SK-N-SH treated with all-trans-retinoic acid at 6 μM for 48 hours (cell line): ENCODE results near the gene LMO7.
A peak's percentile ranks its signal among the peaks of the same experiment; 100 is the strongest.

Source experiments
- ATAC-seq: fragments of 200-7000 bp; cut with Tn5 transposase; 3 replicates; pipeline ENCODE4 v1.9.1; 2020; ENCODE audit warnings: mild to moderate bottlenecking, moderate library complexity
- ARNTL ChIP-seq: fragments of 450-650 bp; formaldehyde crosslinking; IDR thresholded peaks from 2 replicates; pipeline ENCODE4 v1.5.0; 2020; ENCODE audit warnings: low read depth, mild to moderate bottlenecking, moderate library complexity, borderline replicate concordance
- GLIS3 ChIP-seq: fragments of 250-450 bp; sonication (Bioruptor Pico); IDR thresholded peaks from 2 replicates; pipeline ENCODE4 v1.5.0; 2020; ENCODE audit warnings: mild to moderate bottlenecking, moderate library complexity
- ISL1 ChIP-seq: fragments of 250-450 bp; sonication (Bioruptor Pico); IDR thresholded peaks from 2 replicates; pipeline ENCODE4 v2.1.2; 2022; ENCODE audit warnings: mild to moderate bottlenecking, moderate library complexity
- PPARA ChIP-seq: fragments of 250-450 bp; sonication (Bioruptor Pico); IDR thresholded peaks from 2 replicates; pipeline ENCODE4 v1.5.0; 2020; ENCODE audit warnings: mild to moderate bottlenecking, borderline replicate concordance
- RARB ChIP-seq: fragments of 250-450 bp; sonication (Bioruptor Pico); IDR thresholded peaks from 2 replicates; pipeline ENCODE4 v1.8.0; 2021; ENCODE audit warnings: mild to moderate bottlenecking, moderate library complexity
- TCF4 ChIP-seq: fragments of 250-450 bp; sonication (Bioruptor Pico); IDR thresholded peaks from 2 replicates; pipeline ENCODE4 v1.8.0; 2021; ENCODE audit warnings: mild to moderate bottlenecking, moderate library complexity, borderline replicate concordance
- ZFP3 ChIP-seq: fragments of 250-450 bp; sonication (Bioruptor Pico); IDR thresholded peaks from 2 replicates; pipeline ENCODE4 v1.5.0; 2020; ENCODE audit warnings: mild to moderate bottlenecking, moderate library complexity
- ZFP30 ChIP-seq: fragments of 450-650 bp; formaldehyde crosslinking; IDR thresholded peaks from 2 replicates; pipeline ENCODE4 v1.5.0; 2022; ENCODE audit warnings: mild to moderate bottlenecking, moderate library complexity
- ZNF565 ChIP-seq: fragments of 450-650 bp; formaldehyde crosslinking; conservative IDR thresholded peaks from 2 replicates; pipeline ENCODE4 v1.5.0; 2020; ENCODE audit warnings: low read depth, mild to moderate bottlenecking, moderate library complexity
- ZNF70 ChIP-seq: fragments of 450-650 bp; formaldehyde crosslinking; IDR thresholded peaks from 2 replicates; pipeline ENCODE4 v1.5.0; 2020; ENCODE audit warnings: mild to moderate bottlenecking, moderate library complexity
- ZNF8 ChIP-seq: fragments of 450-650 bp; formaldehyde crosslinking; IDR thresholded peaks from 2 replicates; pipeline ENCODE4 v1.5.0; 2020; ENCODE audit warnings: mild to moderate bottlenecking, moderate library complexity
- TF ChIP-seq, protein P1 (sequence below): fragments of 250-450 bp; sonication (Bioruptor Pico); IDR thresholded peaks from 2 replicates; pipeline ENCODE4 v1.5.1; 2020; ENCODE audit warnings: low read depth, mild to moderate bottlenecking, moderate library complexity
- TF ChIP-seq, protein P2 (sequence below): fragments of 250-450 bp; sonication (Bioruptor Pico); IDR thresholded peaks from 2 replicates; pipeline ENCODE4 v1.5.0; 2020; ENCODE audit warnings: mild to moderate bottlenecking, moderate library complexity
- TF ChIP-seq, protein P3 (sequence below): fragments of 250-450 bp; sonication (Bioruptor Pico); IDR thresholded peaks from 2 replicates; pipeline ENCODE4 v1.5.1; 2021; ENCODE audit warnings: mild to moderate bottlenecking, moderate library complexity
- TF ChIP-seq, protein P4 (sequence below): fragments of 250-450 bp; sonication (Bioruptor Pico); IDR thresholded peaks from 2 replicates; pipeline ENCODE4 v1.8.0; 2021; ENCODE audit warnings: low read depth, mild to moderate bottlenecking, moderate library complexity, borderline replicate concordance

Gene LMO7

DNA sequence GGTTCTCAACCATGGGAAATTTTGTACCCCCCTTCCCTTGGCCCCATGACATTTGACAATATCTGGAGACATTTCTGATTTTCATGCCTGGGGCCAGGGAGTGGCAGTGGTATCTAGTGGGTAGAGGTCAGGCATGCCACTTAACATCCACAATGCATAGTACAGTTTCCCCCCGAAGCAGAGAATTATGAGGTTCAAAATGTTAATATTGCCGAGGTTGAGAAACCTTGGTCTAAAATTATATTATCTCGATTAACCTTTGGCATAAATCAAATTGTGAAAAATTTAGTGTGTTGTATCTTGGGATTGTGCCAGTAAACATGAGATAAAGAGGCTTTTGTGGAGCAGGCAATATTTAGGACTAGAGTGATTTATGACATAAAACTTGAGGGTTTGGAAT is 147.9 kb downstream of the LMO7 start:
- no peak for ATAC-seq
- TF ChIP-seq ZFP3 (CRISPR knock-in tag), result no peak
- TF ChIP-seq TCF4 (CRISPR knock-in tag), result no peak
- TF ChIP-seq ISL1 (CRISPR knock-in tag), result peak; percentile 77
- TF ChIP-seq, protein P1, sequence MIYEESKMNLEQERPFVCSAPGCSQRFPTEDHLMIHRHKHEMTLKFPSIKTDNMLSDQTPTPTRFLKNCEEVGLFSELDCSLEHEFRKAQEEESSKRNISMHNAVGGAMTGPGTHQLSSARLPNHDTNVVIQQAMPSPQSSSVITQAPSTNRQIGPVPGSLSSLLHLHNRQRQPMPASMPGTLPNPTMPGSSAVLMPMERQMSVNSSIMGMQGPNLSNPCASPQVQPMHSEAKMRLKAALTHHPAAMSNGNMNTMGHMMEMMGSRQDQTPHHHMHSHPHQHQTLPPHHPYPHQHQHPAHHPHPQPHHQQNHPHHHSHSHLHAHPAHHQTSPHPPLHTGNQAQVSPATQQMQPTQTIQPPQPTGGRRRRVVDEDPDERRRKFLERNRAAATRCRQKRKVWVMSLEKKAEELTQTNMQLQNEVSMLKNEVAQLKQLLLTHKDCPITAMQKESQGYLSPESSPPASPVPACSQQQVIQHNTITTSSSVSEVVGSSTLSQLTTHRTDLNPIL, result no peak
- TF ChIP-seq, protein P2, sequence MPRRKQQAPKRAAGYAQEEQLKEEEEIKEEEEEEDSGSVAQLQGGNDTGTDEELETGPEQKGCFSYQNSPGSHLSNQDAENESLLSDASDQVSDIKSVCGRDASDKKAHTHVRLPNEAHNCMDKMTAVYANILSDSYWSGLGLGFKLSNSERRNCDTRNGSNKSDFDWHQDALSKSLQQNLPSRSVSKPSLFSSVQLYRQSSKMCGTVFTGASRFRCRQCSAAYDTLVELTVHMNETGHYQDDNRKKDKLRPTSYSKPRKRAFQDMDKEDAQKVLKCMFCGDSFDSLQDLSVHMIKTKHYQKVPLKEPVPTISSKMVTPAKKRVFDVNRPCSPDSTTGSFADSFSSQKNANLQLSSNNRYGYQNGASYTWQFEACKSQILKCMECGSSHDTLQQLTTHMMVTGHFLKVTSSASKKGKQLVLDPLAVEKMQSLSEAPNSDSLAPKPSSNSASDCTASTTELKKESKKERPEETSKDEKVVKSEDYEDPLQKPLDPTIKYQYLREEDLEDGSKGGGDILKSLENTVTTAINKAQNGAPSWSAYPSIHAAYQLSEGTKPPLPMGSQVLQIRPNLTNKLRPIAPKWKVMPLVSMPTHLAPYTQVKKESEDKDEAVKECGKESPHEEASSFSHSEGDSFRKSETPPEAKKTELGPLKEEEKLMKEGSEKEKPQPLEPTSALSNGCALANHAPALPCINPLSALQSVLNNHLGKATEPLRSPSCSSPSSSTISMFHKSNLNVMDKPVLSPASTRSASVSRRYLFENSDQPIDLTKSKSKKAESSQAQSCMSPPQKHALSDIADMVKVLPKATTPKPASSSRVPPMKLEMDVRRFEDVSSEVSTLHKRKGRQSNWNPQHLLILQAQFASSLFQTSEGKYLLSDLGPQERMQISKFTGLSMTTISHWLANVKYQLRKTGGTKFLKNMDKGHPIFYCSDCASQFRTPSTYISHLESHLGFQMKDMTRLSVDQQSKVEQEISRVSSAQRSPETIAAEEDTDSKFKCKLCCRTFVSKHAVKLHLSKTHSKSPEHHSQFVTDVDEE (CRISPR knock-in tag), result 0 out of 2 replicates have a peak, but pooled peaks have one; percentile 34
- TF ChIP-seq ZNF70 (CRISPR knock-in tag), result no peak
- no peak for TF ChIP-seq PPARA (CRISPR knock-in tag)
- TF ChIP-seq ZNF8, result no peak
- no peak for TF ChIP-seq ZFP30 (CRISPR knock-in tag)

DNA sequence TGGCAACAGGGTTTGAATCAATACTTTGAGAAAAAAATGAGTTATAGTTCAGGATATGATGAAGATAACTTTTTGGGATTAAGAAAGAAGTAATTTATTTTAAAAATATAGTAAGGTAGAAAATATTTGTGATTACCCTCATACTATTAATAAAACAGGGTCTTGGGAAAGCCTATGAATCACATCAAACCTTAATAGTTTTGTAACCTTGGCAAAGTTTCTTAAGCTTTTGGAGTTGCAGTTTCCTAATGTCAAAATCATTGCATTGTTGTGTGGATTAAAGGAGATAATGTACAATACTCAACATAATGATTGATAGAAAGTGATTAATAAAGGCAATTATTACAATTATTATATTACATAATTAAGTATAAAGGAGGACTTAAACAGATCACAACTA is 149.0 kb downstream of the LMO7 start:
- ATAC-seq, result no peak
- TF ChIP-seq GLIS3 (CRISPR knock-in tag) (no peak), ISL1 (CRISPR knock-in tag) (peak; percentile 56)
- TF ChIP-seq, all 23 proteins: peak for 1

DNA sequence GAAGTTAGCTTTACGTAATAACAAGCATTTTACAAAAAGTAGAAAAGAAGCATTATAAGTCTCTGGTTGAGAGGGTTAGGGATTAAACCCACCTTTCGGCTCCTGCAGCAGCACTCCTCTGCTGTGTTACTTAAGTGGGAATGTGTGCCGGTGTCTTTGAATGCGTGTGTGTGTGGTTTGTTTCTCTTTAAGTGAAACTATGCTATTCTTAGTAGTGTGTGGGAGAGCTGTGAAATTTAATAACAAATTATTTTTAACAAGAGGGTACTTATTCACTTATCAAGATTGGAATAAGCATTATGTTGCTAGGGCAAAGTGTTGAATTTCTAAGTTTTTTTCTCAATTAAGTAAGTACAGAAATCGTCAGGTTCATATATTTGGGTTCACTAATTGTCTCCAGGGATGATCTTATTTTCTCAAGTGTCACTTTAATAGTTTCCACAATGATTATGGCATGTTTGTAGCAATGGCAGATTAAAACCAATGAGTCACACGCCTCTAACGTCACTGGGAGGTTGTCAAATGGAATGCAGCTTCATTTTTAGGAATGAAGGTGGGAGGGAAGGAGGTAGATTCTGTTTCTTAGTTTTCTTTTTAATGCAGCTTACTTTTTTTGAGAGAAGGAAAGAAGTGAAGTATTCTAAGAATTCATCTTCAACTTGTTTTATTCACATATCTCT is 151.3 kb downstream of the LMO7 start:
- peak; percentile 30; the same call in 2 of the 3 replicates for ATAC-seq
- TF ChIP-seq ARNTL (CRISPR knock-in tag) (no peak), ZNF8 (no peak), ZFP30 (CRISPR knock-in tag) (no peak), ZNF565 (CRISPR knock-in tag) (no peak), TCF4 (CRISPR knock-in tag) (no peak)
- TF ChIP-seq, protein P2 (CRISPR knock-in tag), result no peak
- TF ChIP-seq, protein P3, sequence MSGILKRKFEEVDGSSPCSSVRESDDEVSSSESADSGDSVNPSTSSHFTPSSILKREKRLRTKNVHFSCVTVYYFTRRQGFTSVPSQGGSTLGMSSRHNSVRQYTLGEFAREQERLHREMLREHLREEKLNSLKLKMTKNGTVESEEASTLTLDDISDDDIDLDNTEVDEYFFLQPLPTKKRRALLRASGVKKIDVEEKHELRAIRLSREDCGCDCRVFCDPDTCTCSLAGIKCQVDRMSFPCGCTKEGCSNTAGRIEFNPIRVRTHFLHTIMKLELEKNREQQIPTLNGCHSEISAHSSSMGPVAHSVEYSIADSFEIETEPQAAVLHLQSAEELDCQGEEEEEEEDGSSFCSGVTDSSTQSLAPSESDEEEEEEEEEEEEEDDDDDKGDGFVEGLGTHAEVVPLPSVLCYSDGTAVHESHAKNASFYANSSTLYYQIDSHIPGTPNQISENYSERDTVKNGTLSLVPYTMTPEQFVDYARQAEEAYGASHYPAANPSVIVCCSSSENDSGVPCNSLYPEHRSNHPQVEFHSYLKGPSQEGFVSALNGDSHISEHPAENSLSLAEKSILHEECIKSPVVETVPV, result no peak

DNA sequence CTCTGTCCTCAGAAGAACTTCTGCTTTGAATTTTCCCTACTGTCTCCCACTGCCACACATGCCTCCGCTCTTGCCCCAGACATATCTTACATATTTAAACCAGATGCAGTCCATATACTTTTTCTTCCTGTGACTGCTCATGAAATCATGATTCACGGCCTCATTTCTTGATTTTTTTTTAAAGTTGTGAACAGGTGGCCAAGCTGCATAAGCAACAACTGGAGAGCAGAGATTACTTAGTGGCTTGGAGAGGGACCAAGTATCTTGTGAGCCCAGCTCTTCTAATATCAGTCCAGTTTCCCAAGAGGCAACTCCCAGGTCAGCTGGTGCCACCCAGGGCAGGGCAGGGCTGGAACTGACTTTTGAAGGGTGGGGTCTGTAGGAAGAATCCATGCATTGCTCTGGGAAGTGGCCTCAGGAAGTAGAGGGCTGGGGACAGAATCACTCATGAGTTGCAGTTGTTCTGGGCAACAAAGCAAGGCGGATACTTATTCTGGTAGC is 152.4 kb downstream of the LMO7 start:
- TF ChIP-seq ZNF8 (no peak), ZNF70 (CRISPR knock-in tag) (no peak)
- peak; percentile 86 for ATAC-seq

DNA sequence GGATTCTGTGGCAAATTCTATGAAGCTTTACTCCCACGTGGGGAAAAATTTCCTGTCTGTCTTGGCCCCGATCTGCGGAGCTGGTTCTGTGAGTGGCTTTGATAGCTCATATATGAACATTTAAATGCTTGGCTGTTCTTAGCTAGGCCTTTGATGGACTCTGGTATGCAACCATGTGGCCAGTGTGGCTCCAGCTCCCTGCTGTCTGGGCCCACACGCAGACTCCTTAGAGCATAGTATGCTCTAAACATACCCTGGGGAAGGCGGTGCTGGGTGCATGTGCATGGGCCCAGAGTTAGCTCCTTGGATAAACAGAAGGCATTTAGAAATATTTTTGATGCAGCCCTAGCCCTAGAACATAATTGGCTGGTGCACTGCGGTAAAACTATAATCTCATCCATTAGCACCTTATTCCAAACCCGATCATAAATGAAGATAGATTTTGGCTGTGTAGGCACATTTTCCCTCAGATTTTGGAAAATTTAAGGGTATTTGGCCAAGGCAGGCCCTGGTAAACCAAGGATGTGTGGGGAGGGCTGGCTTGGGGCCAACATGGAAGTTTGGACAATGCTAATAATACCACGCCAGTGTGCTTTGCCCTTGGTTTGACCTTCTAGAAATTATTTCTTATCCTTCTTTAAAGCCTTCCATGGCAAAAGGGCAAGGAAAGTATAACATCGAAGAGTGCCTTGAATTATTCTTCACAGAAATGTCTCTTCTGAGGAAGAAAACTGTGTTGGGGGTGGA is 153.5 kb downstream of the LMO7 start:
- no peak for ATAC-seq
- TF ChIP-seq, protein P4, sequence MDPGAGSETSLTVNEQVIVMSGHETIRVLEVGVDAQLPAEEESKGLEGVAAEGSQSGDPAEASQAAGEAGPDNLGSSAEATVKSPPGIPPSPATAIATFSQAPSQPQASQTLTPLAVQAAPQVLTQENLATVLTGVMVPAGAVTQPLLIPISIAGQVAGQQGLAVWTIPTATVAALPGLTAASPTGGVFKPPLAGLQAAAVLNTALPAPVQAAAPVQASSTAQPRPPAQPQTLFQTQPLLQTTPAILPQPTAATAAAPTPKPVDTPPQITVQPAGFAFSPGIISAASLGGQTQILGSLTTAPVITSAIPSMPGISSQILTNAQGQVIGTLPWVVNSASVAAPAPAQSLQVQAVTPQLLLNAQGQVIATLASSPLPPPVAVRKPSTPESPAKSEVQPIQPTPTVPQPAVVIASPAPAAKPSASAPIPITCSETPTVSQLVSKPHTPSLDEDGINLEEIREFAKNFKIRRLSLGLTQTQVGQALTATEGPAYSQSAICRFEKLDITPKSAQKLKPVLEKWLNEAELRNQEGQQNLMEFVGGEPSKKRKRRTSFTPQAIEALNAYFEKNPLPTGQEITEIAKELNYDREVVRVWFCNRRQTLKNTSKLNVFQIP (CRISPR knock-in tag), result no peak
- TF ChIP-seq, protein P3, result no peak
- TF ChIP-seq ARNTL (CRISPR knock-in tag) (no peak), RARB (no peak), ISL1 (CRISPR knock-in tag) (no peak), PPARA (CRISPR knock-in tag) (no peak), ZFP30 (CRISPR knock-in tag) (no peak), ZNF70 (CRISPR knock-in tag) (no peak)
- TF ChIP-seq, protein P2 (CRISPR knock-in tag), result no peak
